K562 (cell line): Measurements from ENCODE around the gene KDM4C. TPM values are rescaled to one million over a fixed set of nuclear protein-coding genes. Genes with fewer than 3 reads are reported as not detected.

Experiments used
- CHD7 ChIP-seq: fragments of 200-600 bp; sonication (generic); IDR thresholded peaks from one replicate; pipeline ENCODE4 v1.6.1; 2012; ENCODE audit warnings: mild to moderate bottlenecking, low read depth, low read length, inconsistent platforms
- polyA plus RNA-seq, 8 experiments: library from polyadenylated mRNA; depleted of rRNA in 4 of 8; stranded (reverse) in 5 of 8; unstranded in 3 of 8; fragments of >200 nt; fragmentation: Nextera tagmentation in 2 of 8; fragmentation: Illumina TruSeq in 1 of 8; extraction: Ambion mirVana in 2 of 8; extraction: Trizol in 1 of 8; gene quantifications; 2 replicates each; pipeline versions ENCODE4 v1.2.1 to v1.2.3, GENCODE V29; 2011 to 2014; ENCODE audit warnings: inconsistent platforms in 1 of 8, missing spikeins in 1 of 8
- total RNA-seq, 7 experiments: library from RNA; depleted of rRNA in 6 of 7; stranded (reverse); fragments of >200 nt in 6 of 7; fragmentation: Illumina TruSeq in 2 of 7; extraction: Trizol in 2 of 7; gene quantifications; 2 replicates each; pipeline versions ENCODE4 v1.2.1 to v1.2.3, GENCODE V29; 2011 to 2021; ENCODE audit warnings: low replicate concordance in 1 of 7

Gene KDM4C
- total and polyA plus RNA-seq, 9 of the 15 experiments (the other 6 are each of a cell fraction or from before 2014, with no cell fraction given): 5.4 to 17.0 (median 12.6) TPM

- no peak for TF ChIP-seq CHD7
- TF ChIP-seq, all 486 proteins: peak for 4
Observed at GRCh38 chr9:6827439-6828145, 69.8 kb downstream of the KDM4C start (continued).
